HepG2 (cell line): Measurements from ENCODE around the gene AP3B2. TPM values are rescaled to one million over a fixed set of nuclear protein-coding genes. Genes with fewer than 3 reads are reported as not detected.

Experiments
- ADNP ChIP-seq: sonication (generic); formaldehyde crosslinking; IDR thresholded peaks from 2 replicates; pipeline ENCODE4 v1.4.0; 2020; ENCODE audit warnings: missing genetic modification reagents
- CBX1 ChIP-seq: IDR thresholded peaks from one replicate; pipeline ENCODE4 v1.6.1; 2016; ENCODE audit warnings: antibody characterized with exemption, low read depth
- CENPBD1 ChIP-seq: sonication (generic); formaldehyde crosslinking; IDR thresholded peaks from 2 replicates; pipeline ENCODE4 v1.8.0; 2022; ENCODE audit warnings: missing genetic modification reagents, low read depth, mild to moderate bottlenecking, borderline replicate concordance
- CENPX ChIP-seq: sonication (generic); formaldehyde crosslinking; IDR thresholded peaks from 2 replicates; pipeline ENCODE4 v1.9.0; 2021; ENCODE audit warnings: mild to moderate bottlenecking, missing genetic modification reagents, moderate library complexity
- ELK4 ChIP-seq: sonication (generic); formaldehyde crosslinking; IDR thresholded peaks from 2 replicates; pipeline ENCODE4 v1.9.0; 2021; ENCODE audit warnings: missing genetic modification reagents, borderline replicate concordance
- FOXK1 ChIP-seq: sonication (generic); formaldehyde crosslinking; IDR thresholded peaks from 2 replicates; pipeline ENCODE4 v1.4.0; 2020; ENCODE audit warnings: low read depth, missing genetic modification reagents, borderline replicate concordance
- GTF3A ChIP-seq: sonication (generic); formaldehyde crosslinking; conservative IDR thresholded peaks from 2 replicates; pipeline ENCODE4 v1.4.0; 2020; ENCODE audit warnings: mild to moderate bottlenecking, missing genetic modification reagents
- HNRNPL ChIP-seq: fragments of 200-400 bp; formaldehyde crosslinking; IDR thresholded peaks from 2 replicates; pipeline ENCODE4 v1.6.1; 2017; ENCODE audit warnings: mild to moderate bottlenecking, low read depth, low read length
- LCORL ChIP-seq, 2 experiments: fragments of 450-650 bp in 1 of 2; sonication (generic) in 1 of 2; formaldehyde crosslinking in 1 of 2; IDR thresholded peaks; 2 replicates each; pipeline versions ENCODE4 v1.5.0 to v1.6.1; 2017 to 2020; ENCODE audit warnings: antibody characterized with exemption in 1 of 2, missing genetic modification reagents in 1 of 2
- NR3C1 ChIP-seq: sonication (generic); formaldehyde crosslinking; IDR thresholded peaks from 2 replicates; pipeline ENCODE4 v1.4.0; 2020; ENCODE audit warnings: missing genetic modification reagents
- PAWR ChIP-seq: sonication (generic); formaldehyde crosslinking; IDR thresholded peaks from 2 replicates; pipeline ENCODE4 v1.4.0; 2020; ENCODE audit warnings: missing genetic modification reagents, mild to moderate bottlenecking, borderline replicate concordance
- RFX3 ChIP-seq: IDR thresholded peaks from 2 replicates; pipeline ENCODE4 v1.6.1; 2016; ENCODE audit warnings: missing biosample characterization, missing genetic modification reagents
- RNF219 ChIP-seq: sonication (generic); formaldehyde crosslinking; IDR thresholded peaks from 2 replicates; pipeline ENCODE4 v1.5.0; 2020; ENCODE audit warnings: mild to moderate bottlenecking, missing genetic modification reagents
- SMAD3 ChIP-seq: sonication (generic); formaldehyde crosslinking; IDR thresholded peaks from 2 replicates; pipeline ENCODE4 v1.4.0; 2020; ENCODE audit warnings: missing genetic modification reagents
- ZC3H13 ChIP-seq: sonication (generic); formaldehyde crosslinking; IDR thresholded peaks from 2 replicates; pipeline ENCODE4 v1.8.1; 2023; ENCODE audit warnings: mild to moderate bottlenecking, missing genetic modification reagents, moderate library complexity
- ZNF234 ChIP-seq: sonication (generic); formaldehyde crosslinking; conservative IDR thresholded peaks from 2 replicates; pipeline ENCODE4 v1.5.1; 2020; ENCODE audit warnings: mild to moderate bottlenecking, missing genetic modification reagents
- ZNF3 ChIP-seq: IDR thresholded peaks from 2 replicates; pipeline ENCODE4 v1.7.0; 2017; ENCODE audit warnings: inconsistent platforms
- ZNF446 ChIP-seq: sonication (generic); formaldehyde crosslinking; IDR thresholded peaks from 2 replicates; pipeline ENCODE4 v1.5.0; 2020; ENCODE audit warnings: mild to moderate bottlenecking, missing genetic modification reagents
- ZNF569 ChIP-seq: sonication (generic); formaldehyde crosslinking; IDR thresholded peaks from 2 replicates; pipeline ENCODE4 v1.5.0; 2020; ENCODE audit warnings: mild to moderate bottlenecking, missing genetic modification reagents, moderate library complexity, borderline replicate concordance
- ZNF614 ChIP-seq: IDR thresholded peaks from 2 replicates; pipeline ENCODE4 v1.6.1; 2018; ENCODE audit warnings: missing biosample characterization, missing genetic modification reagents, inconsistent platforms, borderline replicate concordance
- ZNF639 ChIP-seq: conservative IDR thresholded peaks from 2 replicates; pipeline ENCODE4 v1.6.1; 2018; ENCODE audit warnings: missing genetic modification reagents
- ZNF816 ChIP-seq: sonication (generic); formaldehyde crosslinking; IDR thresholded peaks from 2 replicates; pipeline ENCODE4 v1.8.0; 2022; ENCODE audit warnings: missing genetic modification reagents, mild to moderate bottlenecking, borderline replicate concordance
- polyA plus RNA-seq, 8 experiments: library from polyadenylated mRNA; depleted of rRNA in 3 of 8; stranded (reverse) in 7 of 8; unstranded in 1 of 8; fragments of >200 nt; fragmentation: Illumina TruSeq in 4 of 8; extraction: Trizol in 4 of 8; gene quantifications; 2 replicates each; pipeline versions ENCODE4 v1.2.1 to v1.2.3, GENCODE V29; 2011 to 2016; ENCODE audit warnings: low read depth in 4 of 8, missing spikeins in 1 of 8, mixed read lengths in 1 of 8; ENCODE audit not compliant: insufficient read depth in 1 of 8
- total RNA-seq, 5 experiments: library from RNA; depleted of rRNA; stranded (reverse); fragments of >200 nt; fragmentation: Illumina TruSeq; extraction: Trizol; gene quantifications; 2 replicates each; pipeline ENCODE4 v1.2.3, GENCODE V29; 2016; ENCODE audit warnings: low read depth in 1 of 5
- TF ChIP-seq, protein P1 (sequence below): sonication (generic); formaldehyde crosslinking; IDR thresholded peaks from 2 replicates; pipeline ENCODE4 v1.5.0; 2020; ENCODE audit warnings: missing genetic modification reagents, mild to moderate bottlenecking, borderline replicate concordance

AP3B2 gene
- total and polyA plus RNA-seq, 2 of the 13 experiments (the other 11 are each of a cell fraction or from before 2014, with no cell fraction given): not detected

- TF ChIP-seq LCORL (IDR thresholded peaks at IDR 0.05) (no peak), LCORL (CRISPR knock-in tag; IDR thresholded peaks at IDR 0.05) (0 out of 2 replicates have a peak, but pooled peaks have one; percentile 17), RFX3 (CRISPR knock-in tag) (no peak), ELK4 (CRISPR knock-in tag) (no peak), GTF3A (no peak), ZNF639 (no peak), ZNF816 (peak; percentile 54; the same call in 1 of the 2 replicates), ZNF234 (CRISPR knock-in tag) (no peak), HNRNPL (no peak), SMAD3 (CRISPR knock-in tag) (peak; percentile 86), ZNF446 (no peak), FOXK1 (CRISPR knock-in tag) (peak; percentile 50; the same call in 1 of the 2 replicates), CENPBD1 (no peak), ZNF3 (CRISPR knock-in tag) (no peak), PAWR (CRISPR knock-in tag) (no peak), CENPX (CRISPR knock-in tag) (no peak), ZNF569 (no peak), RNF219 (no peak), NR3C1 (CRISPR knock-in tag) (no peak), ADNP (CRISPR knock-in tag) (no peak), ZC3H13 (0 out of 2 replicates have a peak, but pooled peaks have one; percentile 42), CBX1 (no peak), ZNF614 (no peak)
- TF ChIP-seq, protein P1, sequence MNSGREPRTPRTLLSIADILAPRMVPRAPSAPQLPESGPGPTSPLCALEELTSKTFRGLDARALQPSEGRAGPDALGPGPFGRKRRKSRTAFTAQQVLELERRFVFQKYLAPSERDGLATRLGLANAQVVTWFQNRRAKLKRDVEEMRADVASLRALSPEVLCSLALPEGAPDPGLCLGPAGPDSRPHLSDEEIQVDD (CRISPR knock-in tag): no peak
These were observed 46.5 kb downstream of the AP3B2 start (continued) for GRCh38 chr15:82663186-82663600.
